AG04449 (cell line): Measurements from ENCODE around the gene CDH12.
"Not testable (repeated sequence)": the region's sequence is repeated elsewhere in the genome, so short reads cannot be mapped to it uniquely, and the experiment has no call there.

Experiments
- CTCF ChIA-PET: fragments of 350-600 bp; formaldehyde crosslinking; extraction: SDS; loops from one replicate; lab custom pipeline; 2021; ENCODE audit warnings: antibody characterized with exemption; lab: Yijun Ruan, JAX
- POLR2A ChIA-PET: fragments of 400-600, 350-600 bp; formaldehyde crosslinking; extraction: SDS; loops from one replicate; lab custom pipeline; 2020; ENCODE audit warnings: antibody characterized with exemption, inconsistent platforms; lab: Yijun Ruan, JAX
- DNase-seq: peaks from one replicate; pipeline ENCODE4 v3.0.0-alpha.2; 2010; ENCODE audit warnings: low read depth, low spot score
- H3K4me3 ChIP-seq: 2 replicates; pipeline ENCODE4 v1.5.1; 2011; ENCODE audit warnings: low read depth, mild to moderate bottlenecking, control low read depth, low read length
- CTCF ChIP-seq: IDR thresholded peaks from one replicate; pipeline ENCODE4 v1.5.1; 2011; ENCODE audit warnings: mild to moderate bottlenecking, moderate library complexity, low read length, control low read depth, inconsistent platforms; ENCODE audit not compliant: insufficient read depth; ENCODE audit errors: missing control alignments

CDH12 gene

DNA sequence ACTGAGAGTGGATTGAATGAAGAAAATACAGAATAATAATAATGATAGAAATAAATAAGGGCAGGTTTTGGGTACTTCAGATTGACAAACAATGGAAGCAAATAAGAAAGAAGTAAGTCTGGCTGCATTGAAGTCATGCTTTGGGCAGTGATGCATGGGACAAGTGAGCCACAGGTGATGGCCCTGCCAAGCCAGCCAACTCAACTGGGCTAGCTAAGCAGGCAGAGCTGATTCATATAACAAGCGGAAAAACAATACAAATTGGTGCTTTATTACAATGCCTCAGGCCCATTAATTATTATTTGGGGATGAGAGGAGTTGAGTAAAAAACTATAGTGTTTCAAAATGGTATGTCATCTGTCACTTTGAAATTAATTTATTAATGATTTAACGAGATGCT lies 502.0 kb downstream of the CDH12 start:
- CTCF ChIA-PET, result no interaction called here
- TF ChIP-seq CTCF, result no peak

GRCh38 chr5:22348027-22348426 lies 505.1 kb downstream of the CDH12 start:
- H3K4me3 ChIP-seq, result no peak overlapping the region
- CTCF ChIA-PET, result no interaction called here
- no peak for DNase-seq
- POLR2A ChIA-PET, result no interaction called here
- TF ChIP-seq CTCF, result no peak

More for the DNA sequence above, 502.0 kb downstream of the CDH12 start:
- H3K4me3 ChIP-seq, result no peak overlapping the region
- POLR2A ChIA-PET, result no interaction called here
- no peak for DNase-seq

- no peak for DNase-seq
- TF ChIP-seq CTCF, result no peak
- POLR2A ChIA-PET, result no interaction called here
- no peak overlapping the region for H3K4me3 ChIP-seq
- CTCF ChIA-PET, result no interaction called here
These were observed 509.1 kb downstream of the CDH12 start for GRCh38 chr5:22344000-22344399.

DNA sequence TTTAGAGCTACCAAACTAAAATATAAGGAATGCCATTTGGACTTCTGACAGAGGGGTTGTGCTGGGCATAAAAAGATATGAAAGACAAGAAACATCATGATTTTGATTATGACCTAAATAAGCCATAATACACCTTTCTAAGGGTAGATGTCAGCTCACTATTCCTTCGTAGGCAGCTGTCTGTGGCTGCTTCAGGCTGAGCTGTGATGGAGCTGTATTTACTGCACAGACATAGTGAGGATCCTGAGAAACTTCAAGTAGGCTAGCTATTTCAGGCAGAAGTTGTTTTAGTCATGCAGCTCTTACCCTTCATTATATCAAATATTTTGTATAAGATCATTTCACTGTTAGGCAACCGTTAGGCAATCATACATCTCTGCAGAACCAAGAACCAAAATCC lies 511.7 kb downstream of the CDH12 start:
- ChIA-PET POLR2A (no interaction called here), CTCF (no interaction called here)
- TF ChIP-seq CTCF, result no peak
- H3K4me3 ChIP-seq, result no peak overlapping the region
- no peak for DNase-seq

GRCh38 chr5:22332949-22333348 lies 520.2 kb downstream of the CDH12 start:
- H3K4me3 ChIP-seq, POLR2A ChIA-PET, CTCF ChIA-PET, DNase-seq: not testable (repeated sequence)

- no peak for TF ChIP-seq CTCF
- CTCF ChIA-PET, result no interaction called here
- no peak for DNase-seq
- no peak overlapping the region for H3K4me3 ChIP-seq
- POLR2A ChIA-PET, result no interaction called here
These were observed 523.5 kb downstream of the CDH12 start for GRCh38 chr5:22329683-22330082.

DNA sequence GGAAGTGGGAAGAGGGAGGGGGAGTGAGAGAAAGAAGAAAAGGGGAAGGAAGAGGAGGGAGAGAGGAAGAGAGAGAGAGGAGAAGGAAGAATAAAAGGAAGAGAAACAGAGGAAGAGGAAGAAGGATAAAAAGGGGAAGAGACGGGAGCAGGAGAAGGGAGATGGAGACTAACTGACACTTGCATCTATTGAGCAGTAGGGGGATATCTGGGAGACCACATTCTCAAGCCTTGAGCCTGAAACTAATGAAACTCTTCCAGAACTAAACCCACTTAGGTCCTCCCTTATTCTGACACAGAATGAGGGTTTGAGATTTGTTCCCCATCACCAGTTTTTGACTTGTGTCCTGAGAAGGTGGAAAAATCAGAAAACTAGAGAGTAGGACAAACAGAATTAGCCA lies 533.3 kb downstream of the CDH12 start:
- no peak for TF ChIP-seq CTCF
- DNase-seq, result no peak
- H3K4me3 ChIP-seq, result no peak overlapping the region
- CTCF ChIA-PET, result no interaction called here
- POLR2A ChIA-PET, result no interaction called here
